Measurements from ENCODE around the gene RREB1. TPM values are rescaled to one million over a fixed set of nuclear protein-coding genes. Genes with fewer than 3 reads are reported as not detected.

RREB1 gene
- total RNA-seq, 1 donor from 2014 or later: 29.3 TPM

DNA sequence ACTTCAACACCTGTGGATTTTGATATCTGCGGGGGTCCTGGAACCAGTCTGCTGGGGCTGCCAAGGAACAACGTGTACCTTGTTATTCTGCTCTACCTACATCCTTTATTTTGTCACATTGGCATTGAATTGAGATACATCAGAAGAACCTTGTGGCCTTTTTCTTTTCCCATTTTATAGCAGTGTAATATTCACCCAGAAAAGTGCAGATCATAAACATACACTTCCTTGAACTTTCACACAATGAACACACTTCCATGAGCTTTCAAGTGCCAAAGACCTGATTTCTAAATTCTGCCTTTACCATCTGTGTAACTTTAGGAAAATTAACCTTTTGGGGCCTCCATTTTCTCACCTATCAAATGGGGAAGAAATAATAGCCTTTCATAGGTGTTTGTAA is 29.9 kb upstream of the RREB1 start:
- DNase-seq (ENCODE audit: low read depth): no peak

DNA sequence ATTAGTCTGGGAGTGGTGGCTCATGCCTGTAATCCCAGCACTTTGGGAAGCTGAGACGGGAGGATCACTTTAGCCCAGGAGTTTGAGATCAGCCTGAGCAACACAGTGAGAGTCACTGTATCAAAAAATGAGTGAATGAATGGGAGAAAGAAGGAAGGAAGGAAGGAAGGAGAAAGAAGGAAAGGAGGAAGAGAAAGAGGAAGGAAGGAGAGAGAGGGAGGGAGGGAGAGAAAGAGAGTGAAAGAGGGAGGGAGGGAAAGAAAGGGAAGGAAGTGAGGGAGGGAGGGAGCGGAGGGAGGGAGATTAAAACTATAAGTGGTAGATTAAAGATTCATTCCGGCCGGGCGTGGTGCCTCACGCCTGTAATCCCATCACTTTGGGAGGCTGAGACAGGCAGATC is 28.9 kb upstream of the RREB1 start:
- TF ChIP-seq, protein P1, sequence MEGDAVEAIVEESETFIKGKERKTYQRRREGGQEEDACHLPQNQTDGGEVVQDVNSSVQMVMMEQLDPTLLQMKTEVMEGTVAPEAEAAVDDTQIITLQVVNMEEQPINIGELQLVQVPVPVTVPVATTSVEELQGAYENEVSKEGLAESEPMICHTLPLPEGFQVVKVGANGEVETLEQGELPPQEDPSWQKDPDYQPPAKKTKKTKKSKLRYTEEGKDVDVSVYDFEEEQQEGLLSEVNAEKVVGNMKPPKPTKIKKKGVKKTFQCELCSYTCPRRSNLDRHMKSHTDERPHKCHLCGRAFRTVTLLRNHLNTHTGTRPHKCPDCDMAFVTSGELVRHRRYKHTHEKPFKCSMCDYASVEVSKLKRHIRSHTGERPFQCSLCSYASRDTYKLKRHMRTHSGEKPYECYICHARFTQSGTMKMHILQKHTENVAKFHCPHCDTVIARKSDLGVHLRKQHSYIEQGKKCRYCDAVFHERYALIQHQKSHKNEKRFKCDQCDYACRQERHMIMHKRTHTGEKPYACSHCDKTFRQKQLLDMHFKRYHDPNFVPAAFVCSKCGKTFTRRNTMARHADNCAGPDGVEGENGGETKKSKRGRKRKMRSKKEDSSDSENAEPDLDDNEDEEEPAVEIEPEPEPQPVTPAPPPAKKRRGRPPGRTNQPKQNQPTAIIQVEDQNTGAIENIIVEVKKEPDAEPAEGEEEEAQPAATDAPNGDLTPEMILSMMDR (IDR thresholded peaks at IDR 0.05; ENCODE audit: insufficient read depth, low read length, poor library complexity, severe bottlenecking): no peak
- Histone ChIP-seq H3K4me3 (ENCODE audit: low read depth, low read length) (no peak overlapping the region), H3K36me3 (ENCODE audit: control insufficient read depth, insufficient read depth, low read length) (no peaks in the 10 kb centered on the region), H3K27me3 (ENCODE audit: control insufficient read depth, insufficient read depth, low read length) (no peaks in the 10 kb centered on the region)
- no peak for DNase-seq (ENCODE audit: low read depth)

More for the DNA sequence above, 29.9 kb upstream of the RREB1 start:
- Histone ChIP-seq H3K36me3 (ENCODE audit: control insufficient read depth, insufficient read depth, low read length) (no peaks in the 10 kb centered on the region), H3K27me3 (ENCODE audit: control insufficient read depth, insufficient read depth, low read length) (no peaks in the 10 kb centered on the region), H3K4me3 (ENCODE audit: low read depth, low read length) (no peak overlapping the region)
- TF ChIP-seq, protein P1 (IDR thresholded peaks at IDR 0.05; ENCODE audit: insufficient read depth, low read length, poor library complexity, severe bottlenecking): no peak

DNA sequence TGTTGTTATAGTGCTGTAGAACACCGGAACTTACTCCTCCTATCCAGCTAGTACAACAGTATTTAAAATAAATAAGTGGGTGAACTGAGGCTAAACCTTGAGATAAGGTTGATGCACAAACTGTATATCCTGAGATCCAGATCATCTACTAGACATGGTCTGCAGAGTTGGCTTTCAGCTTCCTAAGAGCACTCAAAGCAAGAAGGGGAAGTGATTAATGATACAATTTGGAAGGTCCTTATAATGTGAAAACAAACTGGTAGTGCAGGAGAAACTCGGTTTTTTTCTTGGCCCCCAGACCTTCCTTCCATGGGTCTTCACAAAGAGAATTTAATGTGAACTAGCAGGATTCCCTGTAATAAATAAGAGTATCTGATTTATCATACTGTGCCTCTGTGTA is 27.4 kb upstream of the RREB1 start:
- no peak for DNase-seq (ENCODE audit: low read depth)
- Histone ChIP-seq H3K27me3 (ENCODE audit: control insufficient read depth, insufficient read depth, low read length) (no peaks in the 10 kb centered on the region), H3K36me3 (ENCODE audit: control insufficient read depth, insufficient read depth, low read length) (no peaks in the 10 kb centered on the region), H3K4me3 (ENCODE audit: low read depth, low read length) (no peak overlapping the region)
- TF ChIP-seq, protein P1 (IDR thresholded peaks at IDR 0.05; ENCODE audit: insufficient read depth, low read length, poor library complexity, severe bottlenecking): no peak

DNA sequence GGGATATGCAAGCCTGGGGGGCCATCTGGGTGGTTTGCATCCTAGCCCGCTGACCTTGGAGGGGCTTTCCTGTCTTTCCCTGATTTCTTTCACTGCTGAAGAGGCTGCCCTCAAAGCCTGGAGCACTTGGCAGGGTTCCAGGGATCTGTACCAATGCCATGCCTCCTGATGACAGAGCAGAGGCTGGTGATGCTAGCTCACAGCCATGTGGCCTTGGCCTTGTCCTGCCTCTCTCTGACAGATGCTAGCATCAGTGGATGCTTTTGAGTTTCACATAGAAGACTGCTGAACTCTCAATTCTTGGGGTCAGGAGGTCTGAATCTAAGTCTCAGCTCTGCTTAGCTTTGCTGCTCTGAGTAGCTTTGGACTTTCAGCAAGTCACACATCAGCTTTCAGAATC is 21.9 kb upstream of the RREB1 start:
- DNase-seq (ENCODE audit: low read depth): no peak
- Histone ChIP-seq H3K36me3 (ENCODE audit: control insufficient read depth, insufficient read depth, low read length) (no peaks in the 10 kb centered on the region), H3K27me3 (ENCODE audit: control insufficient read depth, insufficient read depth, low read length) (no peaks in the 10 kb centered on the region), H3K4me3 (ENCODE audit: low read depth, low read length) (no peak overlapping the region)
- TF ChIP-seq, protein P1 (IDR thresholded peaks at IDR 0.05; ENCODE audit: insufficient read depth, low read length, poor library complexity, severe bottlenecking): no peak

DNA sequence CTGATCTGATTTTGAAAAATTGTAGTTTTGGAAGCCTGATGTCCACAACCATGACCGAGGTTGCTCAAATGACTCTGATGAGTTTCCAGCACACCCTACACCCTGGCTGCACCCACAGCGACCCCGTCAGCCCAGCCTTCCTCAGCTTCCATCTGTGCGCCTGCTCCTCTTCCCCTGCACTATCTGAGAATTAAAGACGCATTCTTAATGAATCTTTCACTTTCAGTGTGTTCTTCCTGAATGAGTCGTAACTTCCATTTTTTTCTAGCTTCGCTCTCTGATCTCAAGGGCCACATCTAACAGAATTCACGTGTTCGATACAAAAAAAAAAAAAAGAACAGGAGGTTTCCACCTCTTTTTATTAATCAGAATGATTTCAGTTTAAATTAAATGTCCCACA is 21.3 kb upstream of the RREB1 start:
- DNase-seq (ENCODE audit: low read depth): no peak
- no peak overlapping the region for H3K4me3 ChIP-seq (ENCODE audit: low read depth, low read length)
- TF ChIP-seq, protein P1 (IDR thresholded peaks at IDR 0.05; ENCODE audit: insufficient read depth, low read length, poor library complexity, severe bottlenecking): no peak
- H3K36me3 ChIP-seq (ENCODE audit: control insufficient read depth, insufficient read depth, low read length): no peaks in the 10 kb centered on the region
- no peaks in the 10 kb centered on the region for H3K27me3 ChIP-seq (ENCODE audit: control insufficient read depth, insufficient read depth, low read length)

DNA sequence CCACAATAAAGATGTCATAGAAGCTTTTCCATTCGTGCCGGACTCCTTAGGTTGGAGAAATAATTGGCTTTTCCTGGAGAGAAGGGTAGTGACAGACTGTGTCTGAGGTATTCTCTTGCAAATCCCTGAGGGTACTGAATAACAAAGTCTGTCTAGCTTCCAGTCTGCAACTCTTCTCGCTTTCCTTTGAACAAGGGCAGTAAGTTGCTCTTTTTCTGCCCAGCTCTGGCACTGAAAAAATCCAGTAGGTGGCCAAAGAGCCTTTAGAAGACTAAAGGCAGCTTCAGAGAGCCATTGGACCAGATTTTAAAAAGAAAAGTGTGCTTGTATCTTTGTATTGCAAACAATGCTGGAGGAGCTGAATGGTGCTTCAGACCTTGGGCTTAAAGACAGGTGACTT is 20.7 kb upstream of the RREB1 start:
- TF ChIP-seq, protein P1 (IDR thresholded peaks at IDR 0.05; ENCODE audit: insufficient read depth, low read length, poor library complexity, severe bottlenecking): no peak
- H3K36me3 ChIP-seq (ENCODE audit: control insufficient read depth, insufficient read depth, low read length): no peaks in the 10 kb centered on the region
- no peak for DNase-seq (ENCODE audit: low read depth)
- no peaks in the 10 kb centered on the region for H3K27me3 ChIP-seq (ENCODE audit: control insufficient read depth, insufficient read depth, low read length)
- no peak overlapping the region for H3K4me3 ChIP-seq (ENCODE audit: low read depth, low read length)
